ENCODE results near the gene IGF1R. TPM values are rescaled to one million over a fixed set of nuclear protein-coding genes. Genes with fewer than 3 reads are reported as not detected.

Gene IGF1R
- total RNA-seq, result 100 to 1,000 TPM in 1 of 4 donors, 10 to 100 TPM in 3; 59.6 to 172 (median 88.5) TPM

- intact Hi-C loops (cut with DNase I; ENCODE audit: low total_unique reads), result loop anchor here (10.0 kb wide), 1 partner anchor 123 kb away; no protein-coding TSS in a partner anchor
- WGBS, 2 donors, result 0 to 1% methylated on average over 35 to 37 of the region's 106 CpGs
- TF ChIP-seq POLR2A (IDR thresholded peaks at IDR 0.05), result no peak
- TF ChIP-seq, protein P1, sequence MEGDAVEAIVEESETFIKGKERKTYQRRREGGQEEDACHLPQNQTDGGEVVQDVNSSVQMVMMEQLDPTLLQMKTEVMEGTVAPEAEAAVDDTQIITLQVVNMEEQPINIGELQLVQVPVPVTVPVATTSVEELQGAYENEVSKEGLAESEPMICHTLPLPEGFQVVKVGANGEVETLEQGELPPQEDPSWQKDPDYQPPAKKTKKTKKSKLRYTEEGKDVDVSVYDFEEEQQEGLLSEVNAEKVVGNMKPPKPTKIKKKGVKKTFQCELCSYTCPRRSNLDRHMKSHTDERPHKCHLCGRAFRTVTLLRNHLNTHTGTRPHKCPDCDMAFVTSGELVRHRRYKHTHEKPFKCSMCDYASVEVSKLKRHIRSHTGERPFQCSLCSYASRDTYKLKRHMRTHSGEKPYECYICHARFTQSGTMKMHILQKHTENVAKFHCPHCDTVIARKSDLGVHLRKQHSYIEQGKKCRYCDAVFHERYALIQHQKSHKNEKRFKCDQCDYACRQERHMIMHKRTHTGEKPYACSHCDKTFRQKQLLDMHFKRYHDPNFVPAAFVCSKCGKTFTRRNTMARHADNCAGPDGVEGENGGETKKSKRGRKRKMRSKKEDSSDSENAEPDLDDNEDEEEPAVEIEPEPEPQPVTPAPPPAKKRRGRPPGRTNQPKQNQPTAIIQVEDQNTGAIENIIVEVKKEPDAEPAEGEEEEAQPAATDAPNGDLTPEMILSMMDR (IDR thresholded peaks at IDR 0.05), result no peak
- peak within 1 kb of the TSS; percentile 65 for H3K4me3 ChIP-seq (ENCODE audit: low read depth, poor library complexity, severe bottlenecking)
- DNase-seq (ENCODE audit: low spot score in 2 of 2), result peak; percentile 74 to 95
These were observed at the start of gene IGF1R for GRCh38 chr15:98647774-98648653. Gene IGF1R (plus strand): TSS chr15:98648539. CDS start chr15:98649582, 1,043 bp downstream.

DNA sequence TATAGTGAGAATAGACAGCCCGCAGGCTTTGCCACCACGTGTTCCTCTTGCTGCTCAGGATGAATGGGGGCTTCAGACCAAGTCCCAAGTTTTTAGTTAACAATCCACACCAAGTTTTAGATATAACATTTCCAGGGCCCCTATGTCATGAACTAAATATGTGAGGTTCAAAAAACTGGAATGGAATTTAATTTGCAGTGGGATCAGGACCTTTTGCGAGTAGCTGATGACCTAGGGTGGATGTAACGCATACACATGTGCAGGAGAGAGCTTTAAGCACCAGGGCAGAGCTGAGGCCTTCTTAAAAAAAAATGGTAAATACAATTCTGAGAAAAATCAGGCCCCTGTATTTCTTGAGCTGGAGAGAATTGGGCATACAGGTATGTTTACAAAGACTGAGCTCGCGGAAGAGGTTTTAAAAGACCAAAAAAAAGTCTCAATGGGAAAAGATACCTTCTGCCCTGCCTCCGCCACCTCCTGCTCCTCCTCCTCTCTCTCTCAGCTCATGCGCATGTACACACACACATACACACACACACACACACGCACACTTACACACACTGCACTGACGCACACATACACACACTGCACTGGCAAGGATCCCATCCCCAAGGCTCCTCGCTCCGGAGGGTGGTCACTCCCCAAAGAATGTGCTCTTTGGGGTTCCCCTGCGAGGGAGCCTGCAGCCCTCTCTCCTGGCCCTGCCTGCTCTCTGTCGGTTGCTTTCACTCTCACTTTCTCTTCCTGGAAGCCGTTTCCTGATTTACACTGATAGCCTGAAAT, 48.2 kb upstream of the IGF1R start:
- intact Hi-C loops (cut with DNase I; ENCODE audit: low total_unique reads), result no loop called here
- TF ChIP-seq POLR2A (IDR thresholded peaks at IDR 0.05), result no peak
- TF ChIP-seq, protein P1 (IDR thresholded peaks at IDR 0.05), result no peak

GRCh38 chr15:98604983-98605382, 43.4 kb upstream of the IGF1R start:
- intact Hi-C loops (cut with DNase I; ENCODE audit: low total_unique reads), result no loop called here
- TF ChIP-seq, protein P1 (IDR thresholded peaks at IDR 0.05), result no peak
- no peak for TF ChIP-seq POLR2A (IDR thresholded peaks at IDR 0.05)
- 87 to 88% methylated on average over 15 of the region's 15 CpGs for WGBS, 2 donors
- DNase-seq (ENCODE audit: low spot score in 2 of 2), result no peak
- no peak overlapping the region for H3K4me3 ChIP-seq (ENCODE audit: low read depth, poor library complexity, severe bottlenecking)

More for the DNA sequence above, 48.2 kb upstream of the IGF1R start:
- peak overlapping the region; percentile 15 for H3K4me3 ChIP-seq (ENCODE audit: low read depth, poor library complexity, severe bottlenecking)
- DNase-seq (ENCODE audit: low spot score in 2 of 2), result no peak
- 9 to 13% methylated on average over 15 of the region's 15 CpGs for WGBS, 2 donors

- TF ChIP-seq, protein P1 (IDR thresholded peaks at IDR 0.05), result no peak
- TF ChIP-seq POLR2A (IDR thresholded peaks at IDR 0.05), result no peak
- DNase-seq (ENCODE audit: low spot score in 2 of 2), result no peak
- WGBS, 2 donors, result 54 to 56% methylated on average over 9 of the region's 9 CpGs
- H3K4me3 ChIP-seq (ENCODE audit: low read depth, poor library complexity, severe bottlenecking), result no peak overlapping the region
- intact Hi-C loops (cut with DNase I; ENCODE audit: low total_unique reads), result no loop called here
These were observed 39.0 kb upstream of the IGF1R start for GRCh38 chr15:98609144-98609852.

- DNase-seq (ENCODE audit: low spot score in 2 of 2), result no peak
- intact Hi-C loops (cut with DNase I; ENCODE audit: low total_unique reads), result no loop called here
- whole genome bisulfite sequencing, 2 donors, result 66 to 83% methylated on average over 4 of the region's 4 CpGs
- no peak overlapping the region for H3K4me3 ChIP-seq (ENCODE audit: low read depth, poor library complexity, severe bottlenecking)
- TF ChIP-seq, protein P1 (IDR thresholded peaks at IDR 0.05), result no peak
- no peak for TF ChIP-seq POLR2A (IDR thresholded peaks at IDR 0.05)
These were observed 37.3 kb upstream of the IGF1R start for GRCh38 chr15:98610991-98611390.
